Muscle of back (tissue), 11 donors: ENCODE results near the gene CD28. TPM values are rescaled to one million over a fixed set of nuclear protein-coding genes. Genes with fewer than 3 reads are reported as not detected.
"Not testable (repeated sequence)": the region's sequence is repeated elsewhere in the genome, so short reads cannot be mapped to it uniquely, and the experiment has no call there.

Source experiments
- DNase-seq, 3 donors: peaks; one replicate each; pipeline versions ENCODE4 v3.0.0 to v3.0.0-alpha.2; 2013
- polyA plus RNA-seq, 10 donors: library from polyadenylated mRNA; unstranded; fragments of 120-200 nt; gene quantifications; one replicate each; pipeline ENCODE4 v1.2.1, GENCODE V29; 2013; ENCODE audit not compliant: insufficient read length in 10 of 10

CD28 gene
- polyA plus RNA-seq, 10 donors: 3.4 to 6.7 (median 4.8) TPM

- no peak for DNase-seq
Measured at GRCh38 chr2:203744091-203744490, 37.7 kb downstream of the CD28 start.

- DNase-seq: no peak
Measured at GRCh38 chr2:203745267-203745666, 38.8 kb downstream of the CD28 start.

GRCh38 chr2:203748331-203749126 lies 42.1 kb downstream of the CD28 start:
- DNase-seq: no peak

- DNase-seq: no peak
Measured at GRCh38 chr2:203750346-203751068, 44.1 kb downstream of the CD28 start.

GRCh38 chr2:203751685-203752271 lies 45.3 kb downstream of the CD28 start:
- DNase-seq: no peak

GRCh38 chr2:203756161-203756560 lies 49.7 kb downstream of the CD28 start:
- DNase-seq: no peak

- DNase-seq: no peak
Measured at GRCh38 chr2:203758841-203759689, 52.6 kb downstream of the CD28 start.

- DNase-seq: no peak
Measured at GRCh38 chr2:203759690-203760365, 53.4 kb downstream of the CD28 start.

- no peak for DNase-seq
Measured at GRCh38 chr2:203761121-203761520, 54.7 kb downstream of the CD28 start.

- peak in 1 of 3 donors; percentile 46 for DNase-seq
Measured at GRCh38 chr2:203763241-203763937, 57.0 kb downstream of the CD28 start.

- DNase-seq: no peak
Measured at GRCh38 chr2:203763938-203764664, 57.7 kb downstream of the CD28 start.

- DNase-seq: peak in 1 of 3 donors; percentile 30
Measured at GRCh38 chr2:203772456-203773165, 66.2 kb downstream of the CD28 start.

GRCh38 chr2:203774760-203775159 lies 68.3 kb downstream of the CD28 start:
- DNase-seq: no peak

- no peak for DNase-seq
Measured at GRCh38 chr2:203775684-203776083, 69.2 kb downstream of the CD28 start.

- DNase-seq: peak in 1 of 3 donors; percentile 40
Measured at GRCh38 chr2:203777030-203777429, 70.6 kb downstream of the CD28 start.

GRCh38 chr2:203779477-203780073 lies 73.1 kb downstream of the CD28 start:
- DNase-seq: not testable (repeated sequence)

- no peak for DNase-seq
Measured at GRCh38 chr2:203780231-203780630, 73.8 kb downstream of the CD28 start.

- no peak for DNase-seq
Measured at GRCh38 chr2:203781151-203781550, 74.7 kb downstream of the CD28 start.
